GM06990 (cell line): ENCODE data around the gene LFNG.

Source experiments
- DNase-seq: peaks from one replicate; pipeline ENCODE4 v3.0.0-alpha.2; 2011; ENCODE audit not compliant: insufficient read length; ENCODE audit errors: extremely low read depth
- H3K27me3 ChIP-seq: replicated peaks from 2 replicates; pipeline ENCODE4 v1.6.0; 2011; ENCODE audit warnings: low read length; ENCODE audit not compliant: control insufficient read depth, insufficient read depth
- H3K36me3 ChIP-seq: 2 replicates; pipeline ENCODE4 v1.5.1; 2011; ENCODE audit warnings: low read length; ENCODE audit not compliant: control insufficient read depth, insufficient read depth
- H3K4me3 ChIP-seq: replicated peaks from 2 replicates; pipeline ENCODE4 v1.5.1; 2011; ENCODE audit warnings: low read depth, mild to moderate bottlenecking, control low read depth, low read length
- TF ChIP-seq, protein P1 (sequence below): IDR thresholded peaks from 2 replicates; pipeline ENCODE4 v1.5.1; 2011; ENCODE audit warnings: low read length, control low read depth, mild to moderate bottlenecking, inconsistent platforms; ENCODE audit not compliant: insufficient read depth, poor library complexity, severe bottlenecking

LFNG gene

DNA sequence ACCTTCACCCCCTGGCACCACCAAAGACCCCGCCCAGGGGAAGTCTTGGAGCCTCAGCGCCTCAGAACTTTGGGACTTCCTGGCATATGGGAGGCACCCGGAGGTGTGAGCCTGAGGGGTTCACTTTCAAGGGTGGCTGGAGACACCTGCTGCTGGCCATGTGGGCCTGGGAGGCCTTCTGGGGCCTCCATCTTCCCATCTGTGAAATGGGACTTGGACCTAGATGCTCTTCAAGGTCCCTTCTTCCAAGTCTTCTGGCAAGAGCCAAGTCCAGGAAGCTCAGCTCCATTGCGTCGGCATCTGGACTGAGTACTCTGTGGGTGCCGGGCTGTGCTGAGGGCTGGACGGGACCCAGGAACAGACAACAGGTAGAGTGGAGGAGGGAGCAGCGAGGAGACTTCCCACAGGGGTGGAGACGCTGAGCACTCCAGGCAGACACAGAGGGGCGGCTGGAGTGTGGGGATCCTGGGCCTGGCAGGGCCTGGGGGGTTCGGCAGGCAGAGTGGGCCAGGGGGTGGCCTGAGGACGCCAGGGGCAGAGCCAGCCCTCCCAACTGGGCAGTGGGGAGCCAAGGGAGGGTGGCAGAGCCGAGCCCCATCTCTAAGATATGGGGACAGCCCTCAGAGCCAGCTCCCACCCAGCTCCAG is 9.3 kb upstream of the LFNG start:
- Histone ChIP-seq H3K36me3 (no peaks in the 10 kb centered on the region), H3K27me3 (no peaks in the 10 kb centered on the region), H3K4me3 (no peak overlapping the region)
- TF ChIP-seq, protein P1, sequence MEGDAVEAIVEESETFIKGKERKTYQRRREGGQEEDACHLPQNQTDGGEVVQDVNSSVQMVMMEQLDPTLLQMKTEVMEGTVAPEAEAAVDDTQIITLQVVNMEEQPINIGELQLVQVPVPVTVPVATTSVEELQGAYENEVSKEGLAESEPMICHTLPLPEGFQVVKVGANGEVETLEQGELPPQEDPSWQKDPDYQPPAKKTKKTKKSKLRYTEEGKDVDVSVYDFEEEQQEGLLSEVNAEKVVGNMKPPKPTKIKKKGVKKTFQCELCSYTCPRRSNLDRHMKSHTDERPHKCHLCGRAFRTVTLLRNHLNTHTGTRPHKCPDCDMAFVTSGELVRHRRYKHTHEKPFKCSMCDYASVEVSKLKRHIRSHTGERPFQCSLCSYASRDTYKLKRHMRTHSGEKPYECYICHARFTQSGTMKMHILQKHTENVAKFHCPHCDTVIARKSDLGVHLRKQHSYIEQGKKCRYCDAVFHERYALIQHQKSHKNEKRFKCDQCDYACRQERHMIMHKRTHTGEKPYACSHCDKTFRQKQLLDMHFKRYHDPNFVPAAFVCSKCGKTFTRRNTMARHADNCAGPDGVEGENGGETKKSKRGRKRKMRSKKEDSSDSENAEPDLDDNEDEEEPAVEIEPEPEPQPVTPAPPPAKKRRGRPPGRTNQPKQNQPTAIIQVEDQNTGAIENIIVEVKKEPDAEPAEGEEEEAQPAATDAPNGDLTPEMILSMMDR, result no peak
- DNase-seq, result no peak

DNA sequence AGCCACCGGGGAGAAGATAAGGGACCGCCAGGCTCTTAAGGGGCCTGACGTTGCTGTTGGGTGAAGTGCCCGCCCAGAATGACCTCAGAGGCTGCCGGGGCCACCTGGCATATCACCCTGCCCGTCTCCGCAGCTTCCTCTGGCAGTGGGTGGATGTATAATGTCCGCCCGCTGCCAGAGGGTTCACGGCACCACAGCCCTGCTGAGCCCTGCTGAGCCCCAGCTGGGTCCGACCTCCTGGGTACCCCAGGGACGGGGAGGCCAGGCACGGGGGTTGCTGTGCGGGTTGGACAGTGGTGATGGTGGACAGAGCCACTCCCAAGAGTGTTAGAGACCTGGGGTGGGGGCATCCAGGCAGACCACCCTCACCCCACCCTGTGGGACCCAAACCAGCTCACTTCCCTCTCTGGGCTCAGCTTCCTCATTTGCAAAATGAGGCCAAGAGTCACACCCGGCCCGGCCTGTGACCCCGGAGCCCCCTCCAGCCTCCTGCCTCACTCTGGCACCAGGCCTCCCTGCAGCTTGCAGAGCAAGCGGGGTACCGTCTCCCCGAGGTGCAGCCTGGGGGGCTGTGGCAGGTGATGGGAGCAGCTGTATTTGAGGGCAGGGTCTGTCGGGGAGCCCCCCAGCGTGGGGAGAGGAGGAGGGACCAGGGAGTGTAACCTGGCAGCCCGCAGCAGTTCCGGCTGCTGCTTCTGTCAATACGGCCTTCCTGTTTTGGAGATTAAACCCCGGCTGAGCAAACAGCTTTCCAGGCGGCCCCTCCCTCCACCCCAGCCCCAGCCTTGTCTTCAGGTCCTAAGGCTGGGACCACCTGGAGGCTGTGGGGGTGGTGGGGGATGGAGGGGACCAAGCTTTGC is 8.4 kb upstream of the LFNG start:
- Histone ChIP-seq H3K36me3 (no peaks in the 10 kb centered on the region), H3K27me3 (no peaks in the 10 kb centered on the region), H3K4me3 (no peak overlapping the region)
- DNase-seq, result peak; percentile 65
- TF ChIP-seq, protein P1, result no peak

DNA sequence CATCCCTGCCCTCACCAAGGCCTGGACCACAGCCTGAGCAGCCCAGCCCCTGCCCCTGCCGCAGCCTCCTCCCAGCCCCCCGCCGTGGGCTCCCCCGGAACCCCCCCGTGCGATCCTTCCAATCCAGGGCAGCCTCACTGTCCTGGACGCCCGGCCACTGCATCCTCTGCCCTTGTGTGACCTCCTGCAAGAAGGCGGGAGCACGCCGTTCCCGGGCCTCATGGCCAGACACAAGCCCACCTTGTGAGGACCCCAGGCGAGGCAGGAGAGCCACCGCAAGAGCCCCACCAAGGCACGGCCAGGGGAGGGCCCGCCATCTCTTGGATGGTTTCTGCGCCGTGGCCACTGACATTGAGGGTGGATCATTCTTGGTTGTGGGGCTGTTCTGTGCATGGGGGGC is 7.8 kb upstream of the LFNG start:
- DNase-seq, result no peak
- Histone ChIP-seq H3K27me3 (no peaks in the 10 kb centered on the region), H3K4me3 (no peak overlapping the region)

DNA sequence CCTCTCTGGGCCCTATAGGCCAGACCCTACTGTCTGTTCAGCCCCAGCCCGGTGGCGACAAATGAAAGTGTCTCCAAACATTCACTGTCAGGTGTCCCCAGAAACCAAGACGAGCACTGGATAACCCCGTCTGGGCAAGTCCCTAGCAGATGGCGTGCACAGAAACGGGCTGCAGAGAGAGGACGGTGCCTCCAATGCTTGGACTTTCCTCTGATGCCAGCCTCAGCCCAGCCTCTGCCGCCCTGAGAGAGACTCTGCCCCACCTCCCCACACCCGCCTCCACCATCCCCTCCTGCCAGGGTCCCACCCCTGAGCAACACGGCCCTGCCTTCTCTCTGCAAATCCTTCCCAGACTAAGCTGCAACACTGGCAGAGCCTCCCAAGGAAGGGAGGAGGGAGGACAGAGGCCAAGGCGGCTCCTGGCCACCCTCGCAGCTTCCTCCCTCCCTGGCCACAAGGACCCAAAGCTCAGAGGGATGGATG is 7.4 kb upstream of the LFNG start:
- Histone ChIP-seq H3K4me3 (no peak overlapping the region), H3K27me3 (no peaks in the 10 kb centered on the region), H3K36me3 (no peaks in the 10 kb centered on the region)
- TF ChIP-seq, protein P1, result no peak
- DNase-seq, result no peak

More for the DNA sequence above, 7.8 kb upstream of the LFNG start:
- no peaks in the 10 kb centered on the region for H3K36me3 ChIP-seq
- TF ChIP-seq, protein P1, result no peak

DNA sequence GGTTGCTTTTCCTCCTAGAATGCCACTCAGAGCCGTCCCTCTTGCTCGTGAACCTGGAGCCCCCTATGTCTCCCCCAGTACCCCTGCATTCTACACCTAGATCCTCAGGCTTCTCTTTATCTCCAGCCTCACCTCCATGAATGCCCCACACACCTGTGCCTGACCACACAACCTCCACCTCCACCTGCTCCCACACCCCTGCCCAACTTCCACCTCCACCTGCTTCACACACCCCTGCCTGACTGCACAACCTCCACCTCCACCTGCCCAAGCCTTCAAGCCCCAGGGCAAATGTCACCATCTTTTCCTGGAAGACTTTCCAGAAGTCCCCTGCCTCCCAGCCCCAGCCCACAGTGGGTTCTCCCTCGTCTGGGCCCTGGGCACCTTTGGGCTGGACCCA is 6.9 kb upstream of the LFNG start:
- no peak for DNase-seq
- TF ChIP-seq, protein P1, result no peak
- Histone ChIP-seq H3K27me3 (no peaks in the 10 kb centered on the region), H3K36me3 (no peaks in the 10 kb centered on the region), H3K4me3 (no peak overlapping the region)
